Activated CD4-positive, CD25-positive, alpha-beta regulatory T cell treated with anti-CD3 and anti-CD28 coated beads, Interleukin-2, amount 50 U/mL, for 72 hours (primary cell): ENCODE measurements around the gene ADAMTS16.
A peak's percentile ranks its signal among the peaks of the same experiment; 100 is the strongest.

ENCODE experiments used
- DNase-seq: peaks from one replicate; pipeline ENCODE4 v3.0.0; 2021

ADAMTS16 gene

GRCh38 chr5:5141625-5142525 lies 1.7 kb downstream of the ADAMTS16 start:
- DNase-seq: peak; percentile 40

GRCh38 chr5:5144441-5144840 lies 4.3 kb downstream of the ADAMTS16 start:
- no peak for DNase-seq

GRCh38 chr5:5145651-5146529 lies 5.8 kb downstream of the ADAMTS16 start:
- no peak for DNase-seq

- DNase-seq: no peak
Measured at GRCh38 chr5:5146530-5147160, 6.5 kb downstream of the ADAMTS16 start.

GRCh38 chr5:5149154-5149553 lies 9.0 kb downstream of the ADAMTS16 start:
- no peak for DNase-seq

- DNase-seq: no peak
Measured at GRCh38 chr5:5150667-5151066, 10.5 kb downstream of the ADAMTS16 start.

- DNase-seq: no peak
Measured at GRCh38 chr5:5154733-5155132, 14.6 kb downstream of the ADAMTS16 start.

- no peak for DNase-seq
Measured at GRCh38 chr5:5155617-5156016, 15.5 kb downstream of the ADAMTS16 start.

GRCh38 chr5:5156471-5157082 lies 16.4 kb downstream of the ADAMTS16 start:
- DNase-seq: no peak

- DNase-seq: no peak
Measured at GRCh38 chr5:5158472-5158895, 18.4 kb downstream of the ADAMTS16 start.

- DNase-seq: no peak
Measured at GRCh38 chr5:5159282-5160103, 19.4 kb downstream of the ADAMTS16 start.

GRCh38 chr5:5164163-5164562 lies 24.0 kb downstream of the ADAMTS16 start:
- no peak for DNase-seq

GRCh38 chr5:5165541-5166002 lies 25.4 kb downstream of the ADAMTS16 start:
- no peak for DNase-seq

GRCh38 chr5:5169466-5169865 lies 29.3 kb downstream of the ADAMTS16 start:
- DNase-seq: no peak

GRCh38 chr5:5178136-5178535 lies 38.0 kb downstream of the ADAMTS16 start:
- no peak for DNase-seq

- no peak for DNase-seq
Measured at GRCh38 chr5:5178580-5178979, 38.5 kb downstream of the ADAMTS16 start.

GRCh38 chr5:5179079-5179478 lies 38.9 kb downstream of the ADAMTS16 start:
- no peak for DNase-seq

GRCh38 chr5:5179597-5179996 lies 39.5 kb downstream of the ADAMTS16 start:
- DNase-seq: no peak

- DNase-seq: no peak
Measured at GRCh38 chr5:5181650-5182324, 41.7 kb downstream of the ADAMTS16 start.

GRCh38 chr5:5182508-5183188 lies 42.5 kb downstream of the ADAMTS16 start:
- DNase-seq: no peak
